ENCODE measurements around the gene APBB1.

APBB1 gene

DNA sequence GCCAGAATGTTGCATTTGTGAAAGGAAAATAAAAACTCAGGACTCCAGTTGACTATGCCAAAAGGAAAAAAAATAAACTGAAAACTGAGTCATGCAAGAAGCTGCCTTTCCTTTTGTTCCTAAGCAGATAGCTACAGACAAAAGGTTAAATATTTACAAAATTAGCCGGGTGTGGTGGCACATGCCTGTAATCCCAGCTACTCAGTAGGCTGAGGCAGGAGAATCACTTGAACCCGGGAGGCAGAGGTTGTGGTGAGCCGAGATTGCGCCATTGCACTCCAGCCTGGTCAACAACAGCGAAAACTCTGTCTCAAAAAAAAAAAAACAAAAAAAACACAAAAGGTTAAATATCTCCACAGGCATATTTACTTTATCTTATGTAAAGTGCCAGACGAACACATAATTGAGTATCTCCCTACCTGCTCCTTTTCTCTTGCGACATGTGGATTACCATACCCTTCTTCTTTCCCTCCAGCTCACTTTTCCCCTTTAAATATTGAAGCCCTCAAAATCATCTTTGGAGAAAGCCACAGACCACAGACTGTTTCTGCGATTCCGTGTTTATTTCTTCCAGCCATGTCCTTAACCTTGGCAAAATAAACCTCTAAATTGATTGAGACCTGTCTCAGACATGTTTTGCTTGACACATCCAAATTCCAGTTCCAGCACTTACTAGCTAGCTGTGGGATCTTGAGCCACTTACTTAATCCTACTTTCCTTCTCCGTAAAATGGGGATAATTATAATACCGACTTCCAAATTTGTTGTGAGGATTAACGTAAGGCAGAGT, 30.9 kb downstream of the APBB1 start:
- Histone ChIP-seq H3K4me3 (replicated peaks; ENCODE audit: insufficient read depth, low read length) (no peak overlapping the region), H3K27ac (replicated peaks) (no peak overlapping the region), H3K27me3 (ENCODE audit: insufficient read depth, poor library complexity, severe bottlenecking) (peaks cover 2% of the 10 kb centered on the region)
- DNase-seq (ENCODE audit: low read depth in 1 of 2, low spot score in 1 of 2), result no peak
- TF ChIP-seq SPI1 (IDR thresholded peaks at IDR 0.05; ENCODE audit: borderline replicate concordance, low read depth) (no peak), POLR2AphosphoS5 (IDR thresholded peaks at IDR 0.05; ENCODE audit: low read depth) (no peak), GABPA (IDR thresholded peaks at IDR 0.05; ENCODE audit: low read depth) (no peak)
- TF ChIP-seq, protein P1, sequence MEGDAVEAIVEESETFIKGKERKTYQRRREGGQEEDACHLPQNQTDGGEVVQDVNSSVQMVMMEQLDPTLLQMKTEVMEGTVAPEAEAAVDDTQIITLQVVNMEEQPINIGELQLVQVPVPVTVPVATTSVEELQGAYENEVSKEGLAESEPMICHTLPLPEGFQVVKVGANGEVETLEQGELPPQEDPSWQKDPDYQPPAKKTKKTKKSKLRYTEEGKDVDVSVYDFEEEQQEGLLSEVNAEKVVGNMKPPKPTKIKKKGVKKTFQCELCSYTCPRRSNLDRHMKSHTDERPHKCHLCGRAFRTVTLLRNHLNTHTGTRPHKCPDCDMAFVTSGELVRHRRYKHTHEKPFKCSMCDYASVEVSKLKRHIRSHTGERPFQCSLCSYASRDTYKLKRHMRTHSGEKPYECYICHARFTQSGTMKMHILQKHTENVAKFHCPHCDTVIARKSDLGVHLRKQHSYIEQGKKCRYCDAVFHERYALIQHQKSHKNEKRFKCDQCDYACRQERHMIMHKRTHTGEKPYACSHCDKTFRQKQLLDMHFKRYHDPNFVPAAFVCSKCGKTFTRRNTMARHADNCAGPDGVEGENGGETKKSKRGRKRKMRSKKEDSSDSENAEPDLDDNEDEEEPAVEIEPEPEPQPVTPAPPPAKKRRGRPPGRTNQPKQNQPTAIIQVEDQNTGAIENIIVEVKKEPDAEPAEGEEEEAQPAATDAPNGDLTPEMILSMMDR (IDR thresholded peaks at IDR 0.05; ENCODE audit: insufficient read depth, low read length), result no peak
- TF ChIP-seq, protein P2, sequence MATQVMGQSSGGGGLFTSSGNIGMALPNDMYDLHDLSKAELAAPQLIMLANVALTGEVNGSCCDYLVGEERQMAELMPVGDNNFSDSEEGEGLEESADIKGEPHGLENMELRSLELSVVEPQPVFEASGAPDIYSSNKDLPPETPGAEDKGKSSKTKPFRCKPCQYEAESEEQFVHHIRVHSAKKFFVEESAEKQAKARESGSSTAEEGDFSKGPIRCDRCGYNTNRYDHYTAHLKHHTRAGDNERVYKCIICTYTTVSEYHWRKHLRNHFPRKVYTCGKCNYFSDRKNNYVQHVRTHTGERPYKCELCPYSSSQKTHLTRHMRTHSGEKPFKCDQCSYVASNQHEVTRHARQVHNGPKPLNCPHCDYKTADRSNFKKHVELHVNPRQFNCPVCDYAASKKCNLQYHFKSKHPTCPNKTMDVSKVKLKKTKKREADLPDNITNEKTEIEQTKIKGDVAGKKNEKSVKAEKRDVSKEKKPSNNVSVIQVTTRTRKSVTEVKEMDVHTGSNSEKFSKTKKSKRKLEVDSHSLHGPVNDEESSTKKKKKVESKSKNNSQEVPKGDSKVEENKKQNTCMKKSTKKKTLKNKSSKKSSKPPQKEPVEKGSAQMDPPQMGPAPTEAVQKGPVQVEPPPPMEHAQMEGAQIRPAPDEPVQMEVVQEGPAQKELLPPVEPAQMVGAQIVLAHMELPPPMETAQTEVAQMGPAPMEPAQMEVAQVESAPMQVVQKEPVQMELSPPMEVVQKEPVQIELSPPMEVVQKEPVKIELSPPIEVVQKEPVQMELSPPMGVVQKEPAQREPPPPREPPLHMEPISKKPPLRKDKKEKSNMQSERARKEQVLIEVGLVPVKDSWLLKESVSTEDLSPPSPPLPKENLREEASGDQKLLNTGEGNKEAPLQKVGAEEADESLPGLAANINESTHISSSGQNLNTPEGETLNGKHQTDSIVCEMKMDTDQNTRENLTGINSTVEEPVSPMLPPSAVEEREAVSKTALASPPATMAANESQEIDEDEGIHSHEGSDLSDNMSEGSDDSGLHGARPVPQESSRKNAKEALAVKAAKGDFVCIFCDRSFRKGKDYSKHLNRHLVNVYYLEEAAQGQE (IDR thresholded peaks at IDR 0.05; ENCODE audit: insufficient replicate concordance, low read depth), result no peak

DNA sequence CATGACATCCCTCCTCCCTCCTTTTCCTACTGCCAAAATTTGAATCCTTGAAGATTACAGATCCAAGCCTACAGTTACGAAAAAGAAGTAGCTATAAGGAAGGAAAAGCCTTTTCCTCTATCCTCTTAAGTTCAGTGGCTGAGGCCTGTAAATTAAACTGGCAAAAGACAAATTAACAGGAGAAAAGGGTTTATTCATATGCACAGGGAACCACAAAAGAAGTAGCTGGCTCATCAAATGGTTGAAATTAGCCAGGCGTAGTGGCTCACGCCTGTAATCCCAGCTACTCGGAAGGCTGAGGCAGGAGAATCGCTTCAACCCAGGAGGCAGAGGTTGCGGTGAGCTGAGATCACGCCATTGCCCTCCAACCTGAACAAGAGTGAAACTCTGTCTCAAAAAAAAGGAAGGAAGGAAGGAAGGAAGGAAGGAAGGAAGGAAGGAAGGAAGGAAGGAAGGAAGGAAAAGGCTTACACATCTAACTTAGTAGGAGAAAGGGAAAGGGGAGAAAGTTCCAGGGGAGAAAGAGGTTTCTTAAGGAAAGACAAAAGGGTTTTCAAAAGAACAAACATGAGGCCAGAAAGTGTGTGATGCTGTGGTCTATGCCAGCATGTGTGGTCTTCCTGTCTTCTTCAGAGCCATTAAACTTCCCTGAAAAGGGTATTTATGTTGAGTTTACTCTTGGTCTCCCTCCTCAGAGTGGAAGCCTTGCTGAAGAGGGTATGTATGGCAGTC, 33.7 kb downstream of the APBB1 start:
- Histone ChIP-seq H3K4me3 (replicated peaks; ENCODE audit: insufficient read depth, low read length) (no peak overlapping the region), H3K27me3 (ENCODE audit: insufficient read depth, poor library complexity, severe bottlenecking) (peaks cover 2% of the 10 kb centered on the region), H3K27ac (replicated peaks) (no peak overlapping the region)
- no peak for DNase-seq (ENCODE audit: low read depth in 1 of 2, low spot score in 1 of 2)
- TF ChIP-seq SPI1 (IDR thresholded peaks at IDR 0.05; ENCODE audit: borderline replicate concordance, low read depth) (no peak), GABPA (IDR thresholded peaks at IDR 0.05; ENCODE audit: low read depth) (no peak), POLR2AphosphoS5 (IDR thresholded peaks at IDR 0.05; ENCODE audit: low read depth) (no peak)
- TF ChIP-seq, protein P1 (IDR thresholded peaks at IDR 0.05; ENCODE audit: insufficient read depth, low read length), result no peak
- TF ChIP-seq, protein P2 (IDR thresholded peaks at IDR 0.05; ENCODE audit: insufficient replicate concordance, low read depth), result no peak

DNA sequence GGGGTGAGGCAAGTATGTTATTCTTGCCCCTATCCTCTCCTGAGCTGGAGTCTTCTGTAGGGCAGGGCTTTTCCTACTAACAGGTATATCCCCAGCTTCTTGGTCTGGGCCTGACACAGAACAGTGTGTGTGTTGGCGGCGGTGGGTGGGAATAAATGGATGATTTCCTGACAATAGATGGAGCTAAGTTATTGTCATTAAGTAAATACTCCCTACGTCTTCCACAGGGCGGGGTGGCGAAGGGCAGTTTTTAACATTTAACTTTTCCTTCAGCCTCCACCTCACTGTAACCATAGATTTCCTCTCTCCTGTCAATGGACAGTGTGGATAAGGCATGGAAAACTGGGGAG, 40.3 kb downstream of the APBB1 start:
- no peak overlapping the region for H3K4me3 ChIP-seq (replicated peaks; ENCODE audit: insufficient read depth, low read length)
- no peaks in the 10 kb centered on the region for H3K27me3 ChIP-seq (ENCODE audit: insufficient read depth, poor library complexity, severe bottlenecking)
- H3K27ac ChIP-seq (replicated peaks), result no peak overlapping the region
- DNase-seq (ENCODE audit: low read depth in 1 of 2, low spot score in 1 of 2), result no peak
- TF ChIP-seq SPI1 (IDR thresholded peaks at IDR 0.05; ENCODE audit: borderline replicate concordance, low read depth) (no peak), POLR2AphosphoS5 (IDR thresholded peaks at IDR 0.05; ENCODE audit: low read depth) (no peak), GABPA (IDR thresholded peaks at IDR 0.05; ENCODE audit: low read depth) (no peak)
- TF ChIP-seq, protein P2 (IDR thresholded peaks at IDR 0.05; ENCODE audit: insufficient replicate concordance, low read depth), result no peak
- TF ChIP-seq, protein P1 (IDR thresholded peaks at IDR 0.05; ENCODE audit: insufficient read depth, low read length), result no peak
